H1 (cell line): Measurements from ENCODE around the gene SHISAL1. TPM values are rescaled to one million over a fixed set of nuclear protein-coding genes. Genes with fewer than 3 reads are reported as not detected.

Source experiments
- CTCF ChIA-PET: fragments of 300-600 bp; sonication (Branson Sonifier 250); formaldehyde crosslinking; loops from one replicate; lab custom pipeline; 2021; ENCODE audit not compliant: partially characterized antibody; lab: Charles Lee
- POLR2A ChIA-PET: fragments of 300-600 bp; sonication (Branson Sonifier 250); formaldehyde crosslinking; loops from one replicate; lab custom pipeline; 2021; ENCODE audit warnings: inconsistent platforms; ENCODE audit not compliant: partially characterized antibody; lab: Charles Lee
- DNase-seq, 2 experiments: peaks; one replicate each; pipeline versions ENCODE4 v3.0.0 to v3.0.0-alpha.2; 2010 to 2022; ENCODE audit warnings: low spot score in 2 of 2, low read depth in 1 of 2, mixed read lengths in 1 of 2
- FAIRE-seq: peaks from 2 replicates; lab custom pipeline; 2011; peaks lifted over from hg19 to GRCh38; lab: Jason Lieb, UNC
- H2AFZ ChIP-seq: 2 replicates; pipeline ENCODE4 v1.8.1; 2012; ENCODE audit warnings: low read length, inconsistent platforms
- H2AK5ac ChIP-seq: 2 replicates; pipeline ENCODE4 v1.6.1; 2013; ENCODE audit warnings: low read depth, low read length
- H2BK120ac ChIP-seq: replicated peaks from 2 replicates; pipeline ENCODE3; 2013; ENCODE audit warnings: low read depth, low read length, inconsistent platforms
- H2BK12ac ChIP-seq: 2 replicates; pipeline ENCODE4 v1.6.1; 2013; ENCODE audit warnings: low read depth, low read length
- H2BK15ac ChIP-seq: 2 replicates; pipeline ENCODE4 v1.6.1; 2013; ENCODE audit warnings: low read length
- H2BK20ac ChIP-seq: 2 replicates; pipeline ENCODE4 v1.6.1; 2013; ENCODE audit warnings: low read length
- H2BK5ac ChIP-seq: 2 replicates; pipeline ENCODE4 v1.6.1; 2013; ENCODE audit warnings: low read depth, low read length
- H3K14ac ChIP-seq: 2 replicates; pipeline ENCODE4 v1.6.1; 2013; ENCODE audit warnings: inconsistent platforms; ENCODE audit not compliant: insufficient read length
- H3K18ac ChIP-seq: 2 replicates; pipeline ENCODE4 v1.6.1; 2013; ENCODE audit warnings: low read length; ENCODE audit errors: extremely low read depth
- H3K23ac ChIP-seq: 2 replicates; pipeline ENCODE4 v1.6.1; 2013; ENCODE audit warnings: inconsistent platforms; ENCODE audit not compliant: insufficient read length
- H3K23me2 ChIP-seq: 2 replicates; pipeline ENCODE4 v1.6.1; 2013; ENCODE audit warnings: low read depth, low read length
- H3K27ac ChIP-seq: 2 replicates; pipeline ENCODE4 v1.6.1; 2011; ENCODE audit warnings: low read depth, low read length, inconsistent platforms
- H3K27me3 ChIP-seq, 4 experiments: replicated peaks in 1 of 4; 1 replicate in 1 of 4; 2 replicates in 3 of 4; pipeline versions ENCODE4 v1.6.1 to v1.8.1; 2011 to 2013; ENCODE audit warnings: low read length in 3 of 4, mild to moderate bottlenecking in 3 of 4, inconsistent platforms in 2 of 4, mixed read lengths in 2 of 4, moderate library complexity in 1 of 4; ENCODE audit not compliant: control insufficient read depth in 3 of 4, insufficient read depth in 3 of 4; ENCODE audit errors: extremely low read depth in 1 of 4
- H3K36me3 ChIP-seq, 4 experiments: 2 replicates each; pipeline versions ENCODE4 v1.6.1 to v1.8.1; 2011 to 2013; ENCODE audit warnings: mild to moderate bottlenecking in 4 of 4, low read length in 3 of 4, moderate library complexity in 2 of 4, control low read depth in 1 of 4, inconsistent platforms in 1 of 4; ENCODE audit not compliant: insufficient read depth in 4 of 4, control insufficient read depth in 2 of 4
- H3K4ac ChIP-seq: replicated peaks from 2 replicates; pipeline ENCODE3; 2013; ENCODE audit warnings: low read length, low read depth, mixed read lengths, inconsistent platforms; ENCODE audit not compliant: insufficient read length
- H3K4me1 ChIP-seq, 4 experiments: replicated peaks in 1 of 4; 1 replicate in 1 of 4; 2 replicates in 3 of 4; pipeline versions ENCODE4 v1.6.1 to v1.8.1; 2011 to 2013; ENCODE audit warnings: low read length in 3 of 4, inconsistent platforms in 2 of 4, mixed read lengths in 1 of 4; ENCODE audit not compliant: insufficient read depth in 4 of 4, control insufficient read depth in 3 of 4
- H3K4me2 ChIP-seq, 2 experiments: 2 replicates each; pipeline versions ENCODE4 v1.6.1 to v1.8.1; 2011 to 2013; ENCODE audit warnings: low read depth in 2 of 2, low read length in 2 of 2, control low read depth in 1 of 2, inconsistent platforms in 1 of 2, mild to moderate bottlenecking in 1 of 2; ENCODE audit not compliant: insufficient read depth in 1 of 2
- H3K4me3 ChIP-seq, 4 experiments: fragments of 200-600, 300-600 bp in 1 of 4; sonication (generic), shearing (Covaris generic), sonication (Bioruptor Twin) in 1 of 4; 2 replicates each; pipeline versions ENCODE4 v1.5.1 to v1.8.1; 2011 to 2016; ENCODE audit warnings: low read length in 4 of 4, low read depth in 3 of 4, control low read depth in 2 of 4, inconsistent platforms in 2 of 4, mild to moderate bottlenecking in 2 of 4, mixed read lengths in 1 of 4, moderate library complexity in 1 of 4; ENCODE audit not compliant: insufficient read depth in 2 of 4; ENCODE audit errors: extremely low read depth in 1 of 4
- H3K56ac ChIP-seq: replicated peaks from 2 replicates; pipeline ENCODE3; 2013; ENCODE audit warnings: low read depth, mild to moderate bottlenecking, mixed read lengths, low read length, inconsistent platforms; ENCODE audit not compliant: insufficient read length
- H3K79me1 ChIP-seq: 2 replicates; pipeline ENCODE4 v1.6.1; 2013; ENCODE audit warnings: low read depth, low read length, control low read depth
- H3K79me2 ChIP-seq, 2 experiments: 2 replicates each; pipeline versions ENCODE4 v1.6.1 to v1.8.1; 2012 to 2013; ENCODE audit warnings: low read length in 2 of 2, mild to moderate bottlenecking in 2 of 2, inconsistent platforms in 1 of 2; ENCODE audit not compliant: insufficient read depth in 2 of 2, control insufficient read depth in 1 of 2
- H3K9ac ChIP-seq, 4 experiments: replicated peaks in 1 of 4; 1 replicate in 1 of 4; 2 replicates in 3 of 4; pipeline versions ENCODE4 v1.6.1 to v1.8.1; 2011 to 2013; ENCODE audit warnings: low read depth in 3 of 4, low read length in 3 of 4, control low read depth in 2 of 4, mild to moderate bottlenecking in 2 of 4, moderate library complexity in 2 of 4, inconsistent platforms in 1 of 4; ENCODE audit errors: extremely low read depth in 1 of 4
- H3K9me3 ChIP-seq, 2 experiments: 2 replicates each; pipeline versions ENCODE4 v1.6.1 to v1.8.1; 2012 to 2013; ENCODE audit warnings: mild to moderate bottlenecking in 2 of 2, moderate library complexity in 2 of 2, control low read depth in 1 of 2, inconsistent platforms in 1 of 2, low read depth in 1 of 2, low read length in 1 of 2, mixed read lengths in 1 of 2; ENCODE audit not compliant: insufficient read depth in 2 of 2
- H4K20me1 ChIP-seq, 2 experiments: replicated peaks in 1 of 2; 2 replicates each; pipeline versions ENCODE3 to v1.8.1; 2011 to 2013; ENCODE audit warnings: inconsistent platforms in 2 of 2, low read length in 2 of 2, mild to moderate bottlenecking in 1 of 2; ENCODE audit not compliant: insufficient read depth in 2 of 2, control insufficient read depth in 1 of 2
- H4K5ac ChIP-seq: 2 replicates; pipeline ENCODE4 v1.6.1; 2013; ENCODE audit warnings: low read length, low read depth, mixed read lengths, inconsistent platforms; ENCODE audit not compliant: insufficient read length
- H4K8ac ChIP-seq: 2 replicates; pipeline ENCODE4 v1.8.0; 2013; ENCODE audit warnings: mild to moderate bottlenecking, moderate library complexity, low read length, inconsistent platforms; ENCODE audit not compliant: insufficient read depth; ENCODE audit errors: extremely low read depth
- H4K91ac ChIP-seq: replicated peaks from 2 replicates; pipeline ENCODE3; 2013; ENCODE audit warnings: low read length, mixed read lengths, inconsistent platforms; ENCODE audit not compliant: insufficient read length
- KDM5A ChIP-seq: fragments of 200-600 bp; IDR thresholded peaks from 2 replicates; pipeline ENCODE4 v1.7.1; 2012; ENCODE audit warnings: mild to moderate bottlenecking, low read length, inconsistent platforms, mixed read lengths
- WGBS, 2 experiments: shearing (Covaris generic) in 1 of 2; methylation state at CpG; one replicate each; pipeline versions ENCODE4 v1.1.6 to v1.1.7; 2013 to 2015; ENCODE audit warnings: low lambda C conversion rate in 2 of 2, mixed read lengths in 2 of 2, inconsistent platforms in 1 of 2, low coverage in 1 of 2, missing lambda C conversion rate in 1 of 2; ENCODE audit not compliant: insufficient replicate concordance in 2 of 2, insufficient coverage in 1 of 2, insufficient read length in 1 of 2; ENCODE audit errors: extremely low coverage in 1 of 2, missing lambda C conversion rate in 1 of 2; 5-methylcytosine and 5-hydroxymethylcytosine counted together
- polyA plus RNA-seq, 7 experiments: library from polyadenylated mRNA; depleted of rRNA in 3 of 7; stranded (reverse) in 5 of 7; unstranded in 2 of 7; fragments of >200 nt in 5 of 7; fragments of 200-250 nt in 2 of 7; gene quantifications; 1 replicate in 5 of 7; 2 replicates in 1 of 7; 4 replicates in 1 of 7; pipeline versions ENCODE4 v1.2.1 to v1.2.3, GENCODE V29; 2011 to 2013; ENCODE audit warnings: missing spikeins in 2 of 7, mixed read lengths in 2 of 7
- total RNA-seq: library from RNA; stranded (reverse); fragmentation: NEBNext Ultra II Directional; extraction: Animal tissue kit (Norgen Biotek cat#: 25700); gene quantifications from 2 replicates; pipeline ENCODE4 v1.2.1, GENCODE V29; 2021

The SHISAL1 gene
- total and polyA plus RNA-seq, 2 of the 8 experiments (the other 6 are each of a cell fraction or from before 2014, with no cell fraction given) = 3.7 to 5.8 TPM

GRCh38 chr22:44317123-44317444, 4.3 kb upstream of the SHISAL1 start:
- Histone ChIP-seq H2BK12ac (no peak overlapping the region), H3K36me3 (no peaks in the 10 kb centered on the region), H3K56ac (no peak overlapping the region), H2BK15ac (no peak overlapping the region), H4K91ac (no peak overlapping the region), H2AFZ (no peak overlapping the region), H3K9ac (no peak overlapping the region), H4K20me1 (no peaks in the 10 kb centered on the region), H4K8ac (no peak overlapping the region; the same call in 1 of the 2 replicates), H3K79me2 (no peaks in the 10 kb centered on the region), H3K4me1 (no peaks in the 10 kb centered on the region), H2BK5ac (no peak overlapping the region), H3K4me2 (no peak overlapping the region), H3K14ac (no peak overlapping the region), H3K23me2 (no peaks in the 10 kb centered on the region), H3K4ac (no peak overlapping the region), H2BK20ac (no peak overlapping the region), H3K23ac (no peak overlapping the region), H3K9me3 (no peaks in the 10 kb centered on the region), H3K4me3 (no peak overlapping the region), H3K18ac (no peak overlapping the region), H3K27ac (no peak overlapping the region), H2AK5ac (no peak overlapping the region), H3K79me1 (no peaks in the 10 kb centered on the region), H3K27me3 (no peaks in the 10 kb centered on the region), H2BK120ac (no peak overlapping the region), H4K5ac (no peak overlapping the region)
- no peak for TF ChIP-seq KDM5A
- CTCF ChIA-PET = interaction anchor here (0.8 to 1.6 kb wide), 4 partner anchors 10 to 323 kb away, joined by 3 to 6 read pairs (median 4); no protein-coding TSS in a partner anchor
- POLR2A ChIA-PET = interaction anchor here (1.1 kb wide), 1 partner anchor 8 kb away, joined by 3 read pairs; no protein-coding TSS in a partner anchor
- DNase-seq (no peak), FAIRE-seq (no peak)
- 93% methylated on average over 10 of the region's 18 CpGs; no CpG with 5 or more reads in 1 of the 2 experiments for WGBS, 2 experiments
